ENCODE data around the gene APOA1.
A peak's percentile ranks its signal among the peaks of the same experiment; 100 is the strongest.
"Not testable (repeated sequence)": the region's sequence is repeated elsewhere in the genome, so short reads cannot be mapped to it uniquely, and the experiment has no call there.

Gene APOA1

GRCh38 chr11:116857936-116858335, 20.5 kb upstream of the APOA1 start:
- DNase-seq (ENCODE audit: low read depth): no peak

- DNase-seq (ENCODE audit: low read depth): no peak
Observed at GRCh38 chr11:116857316-116857715, 19.9 kb upstream of the APOA1 start.

- no peak for DNase-seq (ENCODE audit: low read depth)
Observed at GRCh38 chr11:116856423-116856822, 19.0 kb upstream of the APOA1 start.

GRCh38 chr11:116855413-116855812, 18.0 kb upstream of the APOA1 start:
- no peak for DNase-seq (ENCODE audit: low read depth)

GRCh38 chr11:116853461-116854073, 16.1 kb upstream of the APOA1 start:
- DNase-seq (ENCODE audit: low read depth): no peak

- DNase-seq (ENCODE audit: low read depth): no peak
Observed at GRCh38 chr11:116852261-116853031, 15.0 kb upstream of the APOA1 start.

GRCh38 chr11:116851626-116852025, 14.2 kb upstream of the APOA1 start:
- DNase-seq (ENCODE audit: low read depth): no peak

GRCh38 chr11:116849486-116849885, 12.1 kb upstream of the APOA1 start:
- DNase-seq (ENCODE audit: low read depth): no peak

GRCh38 chr11:116849060-116849459, 11.6 kb upstream of the APOA1 start:
- DNase-seq (ENCODE audit: low read depth): no peak

GRCh38 chr11:116847612-116848011, 10.2 kb upstream of the APOA1 start:
- DNase-seq (ENCODE audit: low read depth): no peak

GRCh38 chr11:116844722-116845121, 7.3 kb upstream of the APOA1 start:
- no peak for DNase-seq (ENCODE audit: low read depth)

GRCh38 chr11:116843661-116844060, 6.2 kb upstream of the APOA1 start:
- no peak for DNase-seq (ENCODE audit: low read depth)

GRCh38 chr11:116842909-116843308, 5.5 kb upstream of the APOA1 start:
- DNase-seq (ENCODE audit: low read depth): no peak

- no peak for DNase-seq (ENCODE audit: low read depth)
Observed at GRCh38 chr11:116842117-116842516, 4.7 kb upstream of the APOA1 start.

GRCh38 chr11:116840746-116841296, 3.4 kb upstream of the APOA1 start:
- no peak for DNase-seq (ENCODE audit: low read depth)

- no peak for DNase-seq (ENCODE audit: low read depth)
Observed at GRCh38 chr11:116840224-116840745, 2.9 kb upstream of the APOA1 start.

GRCh38 chr11:116838321-116839084, 1.1 kb upstream of the APOA1 start:
- no peak for DNase-seq (ENCODE audit: low read depth)

GRCh38 chr11:116836632-116836991, 810 bp downstream of the APOA1 start:
- no peak for DNase-seq (ENCODE audit: low read depth)

- peak; percentile 47 for DNase-seq (ENCODE audit: low read depth)
Observed at GRCh38 chr11:116835791-116836631, 1.4 kb downstream of the APOA1 start.

- no peak for DNase-seq (ENCODE audit: low read depth)
Observed at GRCh38 chr11:116835042-116835772, 2.2 kb downstream of the APOA1 start.

- not testable (repeated sequence) for DNase-seq (ENCODE audit: low read depth)
Observed at GRCh38 chr11:116834535-116835041, 2.8 kb downstream of the APOA1 start.

Measured in stimulated activated CD8-positive, alpha-beta memory T cell treated with anti-CD3 and anti-CD28 coated beads, Interleukin-15, amount 100 ng/mL, for 24 hours (primary cell).